SW 1271 (cell line): ENCODE results near the gene ADCY2.

ENCODE experiments used
- DNase-seq, 2 experiments: peaks; one replicate each; lab custom pipeline; 2025; lab: John Stamatoyannopoulos, UW

Gene ADCY2

DNA sequence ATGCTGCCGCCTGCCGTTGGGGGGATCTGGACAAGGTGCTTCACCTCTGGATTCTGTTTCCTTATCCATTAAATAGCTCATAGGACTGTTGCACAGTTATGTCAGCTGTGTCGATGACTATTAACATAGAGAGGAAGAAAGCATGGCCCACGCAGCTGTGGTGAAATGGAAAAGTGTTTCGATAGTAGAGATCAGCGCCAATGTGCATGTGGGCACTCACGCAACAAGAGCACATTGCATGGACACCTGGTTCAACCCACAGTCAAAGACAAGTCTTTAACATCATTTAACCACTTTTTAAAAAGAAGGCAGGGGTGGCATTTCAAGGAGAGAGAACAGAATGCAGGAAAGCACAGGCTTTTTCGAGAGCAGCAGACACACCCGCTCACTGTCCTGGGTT is 107.6 kb downstream of the ADCY2 start:
- DNase-seq, result no peak

DNA sequence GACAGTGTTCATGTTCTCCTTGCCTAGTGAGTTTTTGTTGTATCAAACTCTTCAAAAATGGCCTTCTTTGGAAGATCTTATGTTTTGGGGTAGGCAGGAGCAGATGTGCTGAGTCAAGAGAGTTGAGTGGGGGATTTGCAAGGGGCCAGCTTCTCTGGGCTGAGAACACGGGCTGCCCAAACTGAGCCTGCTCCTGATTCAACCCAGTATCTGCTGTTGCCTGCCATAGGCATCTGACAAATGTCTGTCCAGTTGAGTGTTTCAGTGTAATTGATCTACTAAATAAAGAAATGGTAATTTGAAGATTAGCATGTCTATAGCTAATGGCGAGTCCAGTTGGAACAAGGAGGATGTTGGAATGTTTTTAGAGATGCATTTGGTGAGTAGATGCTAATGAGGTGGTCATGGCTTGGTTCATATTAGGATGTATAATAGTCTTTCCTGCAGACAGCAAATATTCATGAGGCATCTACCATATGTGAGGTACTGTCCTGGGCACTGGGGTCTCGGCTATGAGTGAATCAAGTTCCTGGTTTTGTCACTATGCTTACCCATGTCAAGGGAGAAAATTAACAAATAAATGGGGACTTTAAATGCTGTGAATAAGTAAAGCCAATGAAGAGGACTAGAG is 119.5 kb downstream of the ADCY2 start:
- DNase-seq, result no peak

DNA sequence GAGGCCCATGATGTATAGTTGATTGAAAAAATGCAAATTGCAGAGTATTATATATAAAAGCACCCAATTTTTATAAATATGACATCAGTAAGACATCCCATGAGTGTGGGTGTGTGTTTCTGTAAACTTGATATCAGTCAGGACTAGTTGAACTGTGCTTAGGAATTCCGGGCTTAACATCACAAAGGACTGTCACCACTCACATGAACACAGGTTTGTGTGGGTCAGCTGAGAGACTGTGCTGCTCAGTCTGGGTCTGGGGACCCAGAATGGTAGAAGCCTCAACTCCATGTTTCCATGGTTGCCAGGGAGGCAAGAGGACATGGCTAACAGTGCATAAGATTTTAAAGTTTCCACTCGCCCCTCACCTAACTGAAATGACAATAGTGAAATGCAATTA is 120.3 kb downstream of the ADCY2 start:
- no peak for DNase-seq

DNA sequence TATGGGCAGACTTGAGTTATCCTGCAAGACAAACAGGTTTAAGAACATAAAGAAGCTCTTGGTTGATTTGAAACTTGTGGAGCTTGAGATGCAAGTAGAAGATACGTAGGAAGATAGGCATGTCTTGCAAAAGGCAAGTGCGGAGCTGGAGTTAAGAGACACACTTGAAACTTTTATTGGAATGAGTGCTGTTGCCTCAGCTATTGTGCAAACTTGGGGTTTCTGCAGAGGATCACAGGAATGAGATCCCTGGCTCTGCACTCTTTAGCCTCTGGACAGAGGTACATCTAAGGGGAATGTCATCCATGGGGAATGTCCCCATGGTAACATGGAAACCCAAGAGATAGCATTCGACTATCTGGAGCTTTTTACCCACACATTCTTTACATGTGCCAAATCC is 121.1 kb downstream of the ADCY2 start:
- no peak for DNase-seq

DNA sequence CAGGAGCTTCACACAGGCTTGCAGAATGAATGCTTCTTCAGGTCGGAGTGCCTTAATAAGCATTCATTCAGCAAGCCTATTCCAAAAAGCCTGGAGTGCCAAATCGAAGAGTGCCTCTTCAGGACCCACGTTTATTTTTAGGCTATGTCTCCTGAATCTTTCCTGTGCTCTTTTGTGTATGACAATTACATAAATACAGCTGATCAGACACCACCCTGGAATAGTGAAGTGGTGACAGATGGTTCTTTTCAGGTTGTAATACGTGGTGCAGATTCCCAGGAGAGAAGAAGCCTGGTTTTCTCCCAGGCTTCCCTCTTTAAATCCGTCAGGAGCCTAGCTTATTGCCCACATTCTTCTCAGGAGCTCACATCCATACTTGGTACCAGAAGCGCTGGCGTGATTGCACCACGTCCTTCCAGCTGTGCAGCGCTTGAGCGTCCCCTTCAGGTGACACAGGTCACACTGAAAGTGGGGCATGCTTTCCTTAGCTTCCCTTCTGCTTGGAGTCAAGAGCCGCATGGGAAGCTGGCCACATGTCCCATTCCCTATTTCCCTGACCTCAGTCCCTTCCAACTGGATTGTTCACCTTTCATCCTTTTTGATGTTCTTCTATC is 123.1 kb downstream of the ADCY2 start:
- DNase-seq, result no peak

DNA sequence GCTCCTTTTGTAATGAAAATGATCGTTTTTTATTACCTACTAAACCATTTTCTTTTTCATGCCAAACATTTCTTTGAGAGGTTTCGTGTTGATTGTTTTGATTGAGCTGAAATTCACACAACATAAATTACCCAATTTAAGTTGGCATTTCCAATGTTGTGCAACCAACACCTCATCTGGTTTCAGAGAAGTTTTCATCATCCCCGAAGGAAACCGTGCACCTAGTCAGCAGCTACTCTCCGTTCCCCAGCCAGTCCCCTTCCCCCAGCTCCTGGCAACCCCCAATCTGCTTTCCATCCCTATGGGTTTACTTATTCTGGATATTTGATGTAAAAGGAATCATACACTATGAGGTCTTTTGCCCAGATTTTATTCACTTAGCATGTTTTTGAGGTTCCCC is 123.6 kb downstream of the ADCY2 start:
- no peak for DNase-seq

DNA sequence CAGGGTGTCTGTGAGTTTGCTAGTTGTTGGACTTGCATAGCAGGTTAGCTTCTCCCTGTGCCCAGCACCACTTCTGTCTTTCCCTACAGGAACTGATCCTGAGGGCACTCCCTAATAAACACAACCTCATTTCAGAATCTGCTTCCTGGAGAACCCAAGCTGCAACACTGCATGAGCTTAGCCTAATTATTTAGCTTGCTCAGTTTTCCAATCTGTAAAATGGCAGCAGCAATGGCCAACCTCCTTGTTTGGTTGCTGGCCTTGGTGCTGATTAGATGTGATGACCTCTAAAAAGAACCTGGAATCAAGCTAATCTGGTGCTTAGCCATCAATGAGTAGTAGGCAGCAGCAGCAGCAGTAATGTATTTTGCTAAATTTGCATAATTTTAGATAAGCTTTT is 133.9 kb downstream of the ADCY2 start:
- no peak for DNase-seq

DNA sequence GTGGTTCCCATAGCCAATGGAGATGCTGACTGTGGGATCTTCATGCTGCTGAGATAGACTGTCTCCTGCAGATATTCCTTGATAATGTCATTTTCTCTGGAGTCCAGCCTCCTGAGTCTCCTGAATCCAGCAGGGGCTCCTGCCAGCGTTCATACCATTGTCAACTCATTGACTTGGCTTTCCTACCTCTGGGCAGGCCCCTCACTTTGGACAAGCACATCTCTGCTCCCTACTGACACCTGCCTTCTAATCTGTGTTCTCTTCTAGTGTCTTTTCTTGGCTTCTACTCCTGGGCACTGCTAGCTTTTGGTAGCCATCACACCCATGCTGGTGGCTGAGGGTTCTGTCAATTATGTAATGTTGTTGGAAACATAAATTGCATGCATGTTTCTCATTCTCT is 138.0 kb downstream of the ADCY2 start:
- DNase-seq, result no peak

DNA sequence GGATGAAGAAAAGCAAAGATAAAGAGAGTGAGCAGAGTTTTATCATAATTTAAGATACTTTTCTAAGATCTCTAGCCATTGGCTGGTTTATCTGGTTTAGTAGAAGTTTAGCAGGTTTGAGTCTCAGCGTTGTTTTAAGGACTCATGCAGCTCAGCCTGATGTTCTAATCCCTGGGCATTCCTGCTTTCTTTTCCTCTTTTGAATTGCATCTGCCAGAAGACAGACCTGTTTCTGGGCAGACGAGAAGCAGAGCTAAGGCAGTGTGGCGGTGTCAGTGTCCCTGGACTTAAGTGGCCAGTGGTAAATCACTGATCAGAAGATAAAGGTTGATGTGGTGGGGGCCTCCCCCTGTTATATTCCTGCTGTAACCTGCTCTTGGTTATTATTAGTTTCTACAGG is 138.6 kb downstream of the ADCY2 start:
- DNase-seq, result no peak

DNA sequence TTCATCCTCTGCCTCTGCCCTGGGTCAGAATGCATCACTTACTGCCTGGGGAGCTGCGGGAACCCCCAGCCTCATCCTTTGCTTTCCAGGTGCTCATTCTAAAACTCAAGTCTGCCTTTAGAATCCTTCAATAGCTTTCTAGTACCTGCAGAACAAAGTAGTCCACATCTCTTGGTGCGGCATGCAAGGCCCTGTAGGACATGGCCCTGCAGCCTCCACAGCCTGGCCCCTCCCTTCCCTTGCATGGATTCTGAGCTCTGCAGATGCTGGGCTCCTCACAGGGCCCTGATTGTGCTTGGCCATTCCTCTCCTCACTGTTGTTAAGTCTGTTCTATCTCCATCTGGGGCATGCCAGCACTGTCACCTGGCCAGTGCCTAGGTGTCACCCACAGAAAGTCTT is 141.6 kb downstream of the ADCY2 start:
- no peak for DNase-seq

DNA sequence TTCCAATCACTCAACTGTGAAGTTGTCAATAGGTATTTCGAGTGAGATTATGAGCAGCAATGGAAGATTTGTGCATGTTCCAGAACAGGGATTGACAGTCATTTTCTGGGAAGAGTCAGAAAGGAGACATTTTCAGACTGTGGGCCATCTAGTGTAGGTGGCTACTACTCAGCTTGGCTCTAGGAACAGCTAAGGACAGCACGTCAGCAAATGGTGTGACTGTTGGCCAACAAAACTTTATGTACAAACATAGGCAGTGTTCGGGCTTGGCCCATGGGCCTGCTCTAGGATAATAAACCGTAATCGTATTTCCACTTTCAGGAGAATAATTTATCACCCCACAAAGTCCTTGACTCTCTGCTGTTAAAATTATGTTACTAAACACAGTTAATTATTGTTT is 143.6 kb downstream of the ADCY2 start:
- DNase-seq, result no peak

DNA sequence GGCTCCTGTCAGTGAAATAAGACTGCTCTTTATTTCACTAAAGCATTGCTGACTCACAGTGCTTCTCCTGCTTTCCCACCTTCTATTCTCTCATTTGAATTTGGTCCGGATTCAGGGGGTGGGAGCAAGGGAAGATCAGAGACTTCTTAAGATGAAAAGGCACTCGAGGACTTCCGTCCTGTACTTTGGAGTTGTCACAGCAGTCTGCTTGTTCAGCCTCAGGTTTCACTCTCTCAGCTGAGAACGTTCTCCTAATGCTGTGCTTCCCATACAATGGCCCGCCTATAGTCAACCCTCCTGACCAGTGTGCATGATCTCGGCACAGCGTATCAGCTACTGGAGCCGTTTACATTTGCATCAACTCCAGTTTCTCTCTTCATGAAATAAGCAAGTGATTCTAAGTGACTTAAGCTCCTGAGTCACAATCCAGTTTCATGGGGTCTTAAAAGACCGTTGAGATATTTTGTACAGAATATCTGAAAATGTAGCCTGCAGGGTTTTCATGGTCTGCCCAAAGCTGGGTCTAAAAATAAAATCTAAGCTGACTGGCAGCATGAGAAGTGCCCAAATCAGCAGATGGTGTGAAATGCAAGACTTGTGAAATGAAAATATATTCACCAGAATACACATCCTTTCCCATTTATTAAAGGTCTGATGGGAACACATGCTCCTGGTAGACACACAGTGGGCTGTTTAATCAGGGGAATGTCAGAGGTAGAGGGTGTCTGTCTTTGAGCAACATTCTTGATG is 145.0 kb downstream of the ADCY2 start:
- no peak for DNase-seq

DNA sequence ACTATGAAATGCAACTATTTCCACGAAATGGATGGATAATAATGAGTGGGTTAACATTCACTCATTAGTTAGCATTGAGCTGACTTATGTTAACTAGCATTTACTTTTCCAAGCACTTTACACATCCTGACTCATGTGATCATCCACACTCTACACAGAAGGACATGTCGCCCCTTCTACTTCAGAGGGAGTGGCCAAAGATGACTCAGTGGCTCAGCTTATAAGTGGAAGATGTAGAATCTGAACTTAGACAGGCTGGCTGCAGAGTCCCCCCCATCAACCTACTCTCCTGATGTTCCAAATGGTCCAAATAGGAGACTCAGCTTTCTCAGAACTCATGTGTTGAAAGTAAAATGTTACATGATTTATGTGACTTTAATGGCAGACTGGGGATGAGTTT is 146.0 kb downstream of the ADCY2 start:
- DNase-seq, result no peak

DNA sequence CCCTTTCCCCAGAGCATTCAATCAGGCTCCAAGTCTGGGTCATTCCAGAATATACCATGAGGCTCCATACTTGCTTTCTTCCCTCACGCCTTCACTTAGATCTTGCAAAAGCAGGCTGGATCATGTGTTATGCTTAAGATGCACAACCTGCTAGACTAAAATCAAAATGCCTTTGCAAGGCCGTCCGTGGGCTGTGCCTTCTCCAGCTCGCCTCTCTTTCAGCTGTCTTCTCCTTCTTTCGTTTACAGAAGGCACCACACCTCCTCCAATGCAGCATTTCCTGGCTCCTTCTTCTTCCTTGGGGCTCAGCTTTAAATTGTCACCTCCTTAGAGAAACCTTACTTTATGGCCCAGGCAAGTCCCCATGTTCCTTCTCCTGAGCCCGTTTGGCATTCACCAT is 150.6 kb downstream of the ADCY2 start:
- no peak for DNase-seq

DNA sequence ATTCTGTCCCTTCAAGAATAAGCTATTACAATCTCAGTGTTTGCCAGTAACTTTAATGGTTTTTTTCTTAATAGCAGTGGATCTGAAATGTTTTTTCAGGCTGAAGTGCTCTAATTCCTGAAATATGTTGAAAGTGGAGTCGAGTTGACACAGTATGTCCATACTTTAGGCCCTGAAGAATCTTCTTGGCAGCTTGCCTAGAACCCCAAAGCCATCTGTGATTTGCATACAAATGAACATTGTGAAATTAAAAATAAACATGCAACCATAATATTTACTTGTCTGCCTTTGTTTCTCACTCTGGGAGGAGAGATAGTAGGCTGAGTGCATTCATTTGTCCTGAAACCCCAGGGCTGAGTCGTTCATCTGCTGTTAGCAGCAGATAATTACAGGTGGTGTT is 152.7 kb downstream of the ADCY2 start:
- DNase-seq, result no peak

DNA sequence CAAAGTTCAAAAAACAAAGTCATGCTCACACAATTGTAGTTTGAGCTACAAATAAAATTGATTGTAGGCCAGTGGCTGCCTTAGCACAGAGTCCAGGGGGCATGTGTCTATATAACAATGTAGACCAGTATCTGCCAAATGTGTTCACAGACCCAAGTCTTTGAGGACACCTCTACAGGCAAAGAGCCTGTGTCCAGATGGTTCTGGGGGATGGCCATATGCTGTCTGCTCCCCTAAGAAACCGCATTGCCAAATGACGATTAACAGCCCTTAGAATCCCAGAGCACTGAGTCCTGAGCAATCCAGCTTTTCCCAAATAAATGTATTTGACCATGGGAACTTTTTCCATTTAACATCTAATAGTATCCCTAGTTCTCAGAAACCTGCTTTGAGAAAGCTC is 169.6 kb downstream of the ADCY2 start:
- no peak for DNase-seq

DNA sequence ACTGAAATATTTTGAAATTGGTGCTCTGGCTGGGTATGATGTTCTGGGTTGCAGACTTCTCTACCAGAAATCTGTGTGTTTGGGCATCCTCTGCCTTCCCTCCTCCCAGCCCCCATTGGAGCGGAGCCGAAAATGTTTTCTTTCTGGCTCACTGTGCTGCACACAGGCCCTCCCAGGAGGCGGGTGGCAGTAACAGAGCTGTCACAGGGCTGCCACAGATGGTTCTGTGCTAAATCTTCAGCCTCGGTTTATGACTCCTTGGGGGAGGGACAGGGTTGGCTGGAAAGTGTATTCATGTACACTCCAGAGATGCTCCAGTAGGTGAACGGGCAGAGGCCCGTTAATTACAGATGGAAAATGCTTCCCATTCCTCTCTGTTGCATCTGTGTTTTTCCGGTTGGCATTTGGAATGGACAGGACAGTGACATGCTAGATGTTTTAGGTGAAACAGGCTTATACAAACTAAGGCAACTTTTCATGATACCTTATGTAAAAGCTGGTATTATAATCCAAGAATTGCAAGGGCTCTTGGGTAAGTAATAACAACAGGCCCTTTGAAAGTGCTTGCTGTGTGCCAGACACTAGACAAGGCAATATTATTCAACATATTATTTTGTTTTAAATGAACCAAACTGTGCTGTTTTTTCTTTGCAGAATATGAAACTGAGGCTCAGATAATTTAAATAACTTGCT is 180.2 kb downstream of the ADCY2 start:
- no peak for DNase-seq

DNA sequence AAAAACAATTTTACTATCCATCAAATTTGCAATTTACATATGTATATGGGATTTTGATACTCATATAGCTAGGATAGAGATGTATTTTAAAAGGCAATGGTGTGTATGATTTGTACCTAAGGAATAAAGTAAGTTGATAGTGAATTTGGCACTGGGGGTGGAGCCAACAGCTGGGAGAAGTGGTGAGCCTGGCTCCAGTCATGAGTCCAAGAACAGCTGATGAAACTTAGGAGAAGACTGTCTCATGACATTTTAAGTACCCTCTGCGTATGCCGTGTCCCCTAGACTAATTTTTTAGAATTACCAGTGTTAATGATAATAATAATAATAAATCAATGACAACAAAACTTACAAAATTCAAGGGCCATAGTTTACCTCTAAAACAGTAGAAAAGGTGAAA is 181.4 kb downstream of the ADCY2 start:
- DNase-seq, result no peak

DNA sequence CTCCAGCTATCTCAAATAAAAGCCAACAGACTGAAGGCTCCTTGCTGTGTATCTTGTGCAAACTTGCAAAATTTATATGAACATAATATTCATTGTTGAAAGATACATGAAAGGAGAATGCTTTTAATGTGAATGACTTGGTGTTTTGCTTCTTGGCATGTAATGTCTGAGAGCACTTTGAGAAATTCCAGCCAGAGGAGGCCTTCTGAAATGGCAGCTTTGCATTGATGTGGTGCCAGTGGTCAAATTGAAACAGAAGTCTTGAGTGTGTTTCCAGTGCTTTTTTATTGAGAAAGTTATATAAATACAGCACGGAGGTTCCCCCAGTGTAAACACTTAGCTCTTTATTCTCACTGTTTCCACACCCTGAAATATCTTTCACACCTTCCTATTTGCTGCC is 182.1 kb downstream of the ADCY2 start:
- no peak for DNase-seq

DNA sequence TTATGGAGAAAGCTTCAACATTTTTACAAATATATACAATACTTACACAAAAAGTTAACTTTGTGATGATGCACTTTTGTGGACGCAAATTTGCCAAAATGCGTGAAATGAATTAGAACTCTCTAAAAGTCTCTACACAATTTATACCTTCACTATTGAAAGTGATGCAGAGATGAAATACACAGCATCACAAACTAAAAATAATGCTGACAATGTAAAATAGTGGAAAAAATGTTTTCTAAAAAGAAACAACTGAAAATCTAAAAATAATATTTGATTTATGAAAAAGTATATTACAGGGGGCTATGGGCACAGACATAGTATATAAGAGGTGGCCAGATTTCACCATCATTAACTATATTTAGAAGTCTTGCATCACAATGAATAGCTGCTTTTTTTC is 188.8 kb downstream of the ADCY2 start:
- no peak for DNase-seq

DNA sequence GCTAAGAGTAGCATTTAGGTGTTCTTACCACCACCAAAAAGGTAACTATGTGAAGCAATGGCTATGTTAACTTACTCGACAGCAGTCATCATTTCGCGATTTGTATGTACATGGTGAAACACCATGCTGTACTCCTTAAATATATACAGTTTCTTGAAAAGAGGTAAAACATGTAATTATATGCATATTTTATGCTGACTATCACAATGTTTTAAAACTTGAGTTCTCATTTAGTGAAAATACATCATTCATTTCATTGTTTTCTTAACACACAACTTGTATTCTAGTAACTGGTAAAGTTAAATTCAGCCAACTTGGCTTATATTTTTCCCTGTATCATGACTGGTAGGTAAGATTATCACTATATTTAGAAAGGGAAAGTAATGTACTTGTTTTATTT is 189.9 kb downstream of the ADCY2 start:
- DNase-seq, result no peak

DNA sequence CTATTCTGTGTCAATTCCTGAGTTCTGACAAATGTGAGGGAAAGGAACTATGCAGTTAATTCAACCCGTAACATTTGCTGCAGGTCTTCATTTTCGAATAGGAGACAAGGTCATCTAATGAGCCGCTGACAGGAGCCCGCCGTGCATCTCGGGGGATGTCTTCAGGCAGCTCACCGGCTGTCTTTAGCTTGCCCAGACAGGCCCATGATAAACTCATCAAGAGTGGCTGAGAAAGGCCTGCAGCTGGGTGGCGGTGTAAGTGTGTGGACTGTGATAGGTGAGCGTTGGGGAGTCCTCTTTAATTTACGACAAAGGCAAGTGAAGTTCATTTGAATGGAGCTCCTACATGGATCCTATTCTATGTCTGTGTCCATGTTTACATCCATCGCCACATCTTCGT is 190.5 kb downstream of the ADCY2 start:
- no peak for DNase-seq

DNA sequence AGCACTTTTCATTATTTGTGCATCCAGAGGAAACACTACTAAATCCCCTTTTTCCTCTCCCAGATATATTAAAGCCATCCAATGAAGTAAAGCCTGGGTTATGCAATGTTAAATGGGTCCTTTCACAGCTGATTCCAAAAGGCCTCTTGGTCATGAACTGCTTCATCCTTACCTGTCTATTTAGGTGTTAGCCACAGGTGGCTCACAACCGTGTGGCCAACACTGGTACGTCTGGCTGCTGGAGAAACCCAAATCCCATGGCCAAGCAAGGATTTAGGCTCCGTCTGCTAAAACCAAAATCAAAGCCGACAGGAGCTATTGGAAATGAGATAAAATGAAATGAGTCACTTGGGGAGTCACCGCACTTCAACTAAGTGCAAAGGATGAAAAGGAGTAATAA is 193.9 kb downstream of the ADCY2 start:
- DNase-seq, result no peak
